Hindlimb muscle (tissue), 1 donor: ENCODE measurements around the gene GALNT16. TPM values are rescaled to one million over a fixed set of nuclear protein-coding genes. Genes with fewer than 3 reads are reported as not detected.

ENCODE experiments used
- DNase-seq: peaks from one replicate; pipeline ENCODE4 v3.0.0-alpha.2; 2013
- polyA plus RNA-seq: library from polyadenylated mRNA; unstranded; fragments of 120-200 nt; gene quantifications from one replicate; pipeline ENCODE4 v1.2.1, GENCODE V29; 2013; ENCODE audit not compliant: insufficient read length

GALNT16 gene
- polyA plus RNA-seq, 1 donor = 25.7 TPM

- DNase-seq = no peak
Observed at GRCh38 chr14:69342928-69343525, 83.1 kb downstream of the GALNT16 start.

- no peak for DNase-seq
Observed at GRCh38 chr14:69344171-69344570, 84.2 kb downstream of the GALNT16 start.

GRCh38 chr14:69345402-69345801 lies 85.4 kb downstream of the GALNT16 start:
- DNase-seq = no peak

GRCh38 chr14:69346710-69347109 lies 86.8 kb downstream of the GALNT16 start:
- no peak for DNase-seq

GRCh38 chr14:69349091-69349777 lies 89.3 kb downstream of the GALNT16 start:
- DNase-seq = no peak

- no peak for DNase-seq
Observed at GRCh38 chr14:69350892-69351291, 90.9 kb downstream of the GALNT16 start.

GRCh38 chr14:69351385-69351784 lies 91.4 kb downstream of the GALNT16 start:
- no peak for DNase-seq

- no peak for DNase-seq
Observed at GRCh38 chr14:69351911-69352310, 92.0 kb downstream of the GALNT16 start.

GRCh38 chr14:69353168-69353567 lies 93.2 kb downstream of the GALNT16 start:
- DNase-seq = no peak

GRCh38 chr14:69354383-69355153 lies 94.6 kb downstream of the GALNT16 start:
- DNase-seq = no peak

- peak; percentile 9 for DNase-seq
Observed at GRCh38 chr14:69355154-69355597, 95.2 kb downstream of the GALNT16 start.

- peak; percentile 35 for DNase-seq
Observed at GRCh38 chr14:69355607-69356281, 95.8 kb downstream of the GALNT16 start.

GRCh38 chr14:69356903-69357543 lies 97.1 kb downstream of the GALNT16 start:
- no peak for DNase-seq

- DNase-seq = no peak
Observed at GRCh38 chr14:69357544-69358200, 97.7 kb downstream of the GALNT16 start.

GRCh38 chr14:69358233-69358963 lies 98.4 kb downstream of the GALNT16 start:
- DNase-seq = no peak

- no peak for DNase-seq
Observed at GRCh38 chr14:69358966-69359365, 99.0 kb downstream of the GALNT16 start.

GRCh38 chr14:69360438-69361108 lies 100.6 kb downstream of the GALNT16 start:
- DNase-seq = no peak

- DNase-seq = peak; percentile 36
Observed at GRCh38 chr14:69363055-69363454, 103.1 kb downstream of the GALNT16 start.

GRCh38 chr14:69363964-69364363 lies 104.0 kb downstream of the GALNT16 start:
- DNase-seq = no peak

GRCh38 chr14:69364378-69364777 lies 104.4 kb downstream of the GALNT16 start:
- DNase-seq = no peak

GRCh38 chr14:69366069-69366468 lies 106.1 kb downstream of the GALNT16 start:
- DNase-seq = no peak
